ENCODE measurements around the gene NRG3. TPM values are rescaled to one million over a fixed set of nuclear protein-coding genes. Genes with fewer than 3 reads are reported as not detected.

Gene NRG3
- total RNA-seq, 2 donors from 2014 or later, result 1.7 to 2.3 TPM

DNA sequence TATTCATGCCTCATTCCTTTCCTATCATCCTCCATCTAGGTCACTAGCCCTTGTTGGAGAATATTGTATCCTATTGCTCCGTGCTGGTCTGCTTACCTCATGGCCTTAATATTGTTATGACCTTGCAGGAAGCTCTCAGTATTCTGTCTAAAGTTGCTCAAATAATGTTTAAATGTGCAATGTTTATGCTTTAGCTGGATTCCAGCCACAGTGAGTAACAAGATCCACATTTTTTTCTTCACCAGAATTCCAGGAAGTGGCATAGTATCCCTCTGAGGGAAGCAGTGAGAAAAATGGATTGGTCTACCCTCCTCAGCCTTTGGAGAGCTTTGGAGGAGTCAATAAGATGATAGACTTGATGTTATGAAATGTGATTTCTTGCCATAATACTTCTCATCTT lies 402.6 kb downstream of the NRG3 start:
- no peak overlapping the region for H3K4me3 Mint-ChIP-seq
- 86 to 100% methylated on average over 1 of the region's 1 CpG for WGBS, 2 experiments (ENCODE audit: insufficient coverage in 1 of 2, insufficient read length in 1 of 2)
- no peak overlapping the region for H3K9ac ChIP-seq (ENCODE audit: extremely low read depth, low read length, poor library complexity, severe bottlenecking)

DNA sequence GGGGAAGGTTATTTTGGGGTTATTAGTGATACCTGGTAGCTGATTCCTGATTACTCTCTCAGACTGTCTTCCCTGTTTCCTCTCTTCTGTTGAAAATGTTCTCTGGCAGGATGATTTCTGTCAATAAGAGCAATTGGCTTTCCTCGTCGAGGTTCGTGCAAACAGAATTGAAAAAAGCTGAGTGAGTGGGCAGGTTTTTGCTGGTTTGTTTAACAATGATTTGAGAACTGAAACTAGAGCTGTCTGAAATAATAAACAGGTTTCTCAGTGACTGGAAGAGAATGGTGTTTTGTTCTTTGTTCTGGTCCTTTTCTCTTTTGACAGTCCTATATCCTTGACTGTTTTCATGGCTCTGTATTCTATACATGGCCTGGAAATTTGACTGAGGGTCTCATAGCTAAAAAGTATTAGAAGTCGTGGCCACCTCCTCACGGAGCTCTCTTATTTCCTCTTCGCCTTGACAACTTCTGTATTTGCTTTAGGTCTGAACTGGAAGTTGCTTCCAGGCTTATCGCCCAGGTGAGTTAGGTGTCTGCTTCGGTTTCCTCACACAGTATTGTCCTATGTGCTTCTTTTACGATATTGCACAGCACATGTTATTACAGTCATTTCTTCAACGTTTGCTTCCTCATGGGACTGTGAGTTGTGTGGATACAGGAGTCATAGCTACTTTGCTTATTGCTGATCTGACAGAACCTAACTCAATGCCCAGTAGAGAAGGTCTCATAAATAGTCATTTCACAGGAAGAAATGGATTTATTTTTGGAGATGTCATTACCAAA lies 403.6 kb downstream of the NRG3 start:
- H3K27ac Mint-ChIP-seq, result no peak overlapping the region
- H3K4me3 Mint-ChIP-seq, result no peak overlapping the region
- H3K9me3 ChIP-seq (ENCODE audit: control insufficient read depth, low read length), result no peaks in the 10 kb centered on the region
- H3K27me3 Mint-ChIP-seq (ENCODE audit: insufficient read depth), result no peaks in the 10 kb centered on the region
- no peak for DNase-seq
- no peaks in the 10 kb centered on the region for H3K4me1 Mint-ChIP-seq
- no peak overlapping the region for H3K4me3 ChIP-seq (ENCODE audit: low read length)
- H3K27me3 ChIP-seq (ENCODE audit: control insufficient read depth, insufficient read depth, low read length, poor library complexity, severe bottlenecking), result no peaks in the 10 kb centered on the region
- no peak overlapping the region for H3K9ac ChIP-seq (ENCODE audit: extremely low read depth, low read length, poor library complexity, severe bottlenecking)
- H3K36me3 Mint-ChIP-seq (ENCODE audit: low read depth), result no peaks in the 10 kb centered on the region
- 96 to 97% methylated on average over 6 to 10 of the region's 10 CpGs for WGBS, 2 experiments (ENCODE audit: insufficient coverage in 1 of 2, insufficient read length in 1 of 2)
- TF ChIP-seq, protein P1, sequence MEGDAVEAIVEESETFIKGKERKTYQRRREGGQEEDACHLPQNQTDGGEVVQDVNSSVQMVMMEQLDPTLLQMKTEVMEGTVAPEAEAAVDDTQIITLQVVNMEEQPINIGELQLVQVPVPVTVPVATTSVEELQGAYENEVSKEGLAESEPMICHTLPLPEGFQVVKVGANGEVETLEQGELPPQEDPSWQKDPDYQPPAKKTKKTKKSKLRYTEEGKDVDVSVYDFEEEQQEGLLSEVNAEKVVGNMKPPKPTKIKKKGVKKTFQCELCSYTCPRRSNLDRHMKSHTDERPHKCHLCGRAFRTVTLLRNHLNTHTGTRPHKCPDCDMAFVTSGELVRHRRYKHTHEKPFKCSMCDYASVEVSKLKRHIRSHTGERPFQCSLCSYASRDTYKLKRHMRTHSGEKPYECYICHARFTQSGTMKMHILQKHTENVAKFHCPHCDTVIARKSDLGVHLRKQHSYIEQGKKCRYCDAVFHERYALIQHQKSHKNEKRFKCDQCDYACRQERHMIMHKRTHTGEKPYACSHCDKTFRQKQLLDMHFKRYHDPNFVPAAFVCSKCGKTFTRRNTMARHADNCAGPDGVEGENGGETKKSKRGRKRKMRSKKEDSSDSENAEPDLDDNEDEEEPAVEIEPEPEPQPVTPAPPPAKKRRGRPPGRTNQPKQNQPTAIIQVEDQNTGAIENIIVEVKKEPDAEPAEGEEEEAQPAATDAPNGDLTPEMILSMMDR (conservative IDR thresholded peaks at IDR 0.05), result no peak
- H3K36me3 ChIP-seq (ENCODE audit: control insufficient read depth, insufficient read depth, low read length), result no peaks in the 10 kb centered on the region
- H3K9me3 Mint-ChIP-seq, result no peaks in the 10 kb centered on the region
- no peaks in the 10 kb centered on the region for H3K4me1 ChIP-seq (ENCODE audit: control insufficient read depth, insufficient read depth, low read length)
- no peak overlapping the region for H3K27ac ChIP-seq (ENCODE audit: low read depth, low read length)

More for the DNA sequence above, 402.6 kb downstream of the NRG3 start:
- no peaks in the 10 kb centered on the region for H3K4me1 ChIP-seq (ENCODE audit: control insufficient read depth, insufficient read depth, low read length)
- no peaks in the 10 kb centered on the region for H3K9me3 ChIP-seq (ENCODE audit: control insufficient read depth, low read length)
- H3K27me3 Mint-ChIP-seq (ENCODE audit: insufficient read depth), result no peaks in the 10 kb centered on the region
- H3K4me1 Mint-ChIP-seq, result no peaks in the 10 kb centered on the region
- no peaks in the 10 kb centered on the region for H3K36me3 Mint-ChIP-seq (ENCODE audit: low read depth)
- TF ChIP-seq, protein P1 (conservative IDR thresholded peaks at IDR 0.05), result no peak
- no peaks in the 10 kb centered on the region for H3K27me3 ChIP-seq (ENCODE audit: control insufficient read depth, insufficient read depth, low read length, poor library complexity, severe bottlenecking)
- H3K27ac Mint-ChIP-seq, result no peak overlapping the region
- H3K36me3 ChIP-seq (ENCODE audit: control insufficient read depth, insufficient read depth, low read length), result no peaks in the 10 kb centered on the region
- H3K9me3 Mint-ChIP-seq, result no peaks in the 10 kb centered on the region
- DNase-seq, result no peak
- no peak overlapping the region for H3K4me3 ChIP-seq (ENCODE audit: low read length)
- no peak overlapping the region for H3K27ac ChIP-seq (ENCODE audit: low read depth, low read length)

DNA sequence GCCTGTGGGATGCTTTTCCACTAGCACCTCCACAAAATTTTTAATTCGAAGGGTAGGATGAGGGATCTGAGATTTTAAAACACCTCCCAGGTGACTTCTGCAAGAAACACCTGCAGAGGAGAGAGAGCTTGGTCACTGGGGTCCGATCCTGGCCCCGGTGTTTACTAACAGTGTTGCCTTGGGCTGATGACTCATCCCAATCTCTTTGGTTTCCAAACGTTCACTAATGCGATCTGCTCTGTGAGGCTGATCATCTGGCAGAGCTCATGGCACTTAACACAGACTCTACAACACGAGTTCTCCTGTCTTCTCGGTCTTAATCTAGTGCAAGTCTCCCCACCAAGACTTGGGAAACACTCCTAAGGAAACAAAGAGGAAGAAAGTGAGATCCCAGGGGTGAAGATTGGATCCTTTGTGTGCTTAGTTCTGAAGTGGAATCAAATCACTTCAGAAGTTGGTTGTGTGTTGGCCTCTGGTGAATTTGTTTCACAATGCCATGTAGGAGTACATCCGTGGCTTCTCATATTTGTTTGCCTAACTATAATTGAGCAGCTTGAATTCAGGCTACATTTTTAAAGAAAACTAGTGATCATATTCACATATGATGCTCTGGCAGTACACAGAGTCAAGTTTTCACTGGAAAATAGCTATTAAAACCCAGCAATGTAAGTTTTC lies 407.9 kb downstream of the NRG3 start:
- no peaks in the 10 kb centered on the region for H3K27me3 ChIP-seq (ENCODE audit: control insufficient read depth, insufficient read depth, low read length, poor library complexity, severe bottlenecking)
- H3K4me3 ChIP-seq (ENCODE audit: low read length), result no peak overlapping the region
- Mint-ChIP-seq H3K27ac (no peak overlapping the region), H3K36me3 (ENCODE audit: low read depth) (no peaks in the 10 kb centered on the region), H3K9me3 (no peaks in the 10 kb centered on the region), H3K4me3 (no peak overlapping the region), H3K4me1 (no peaks in the 10 kb centered on the region), H3K27me3 (ENCODE audit: insufficient read depth) (no peaks in the 10 kb centered on the region)
- no peaks in the 10 kb centered on the region for H3K9me3 ChIP-seq (ENCODE audit: control insufficient read depth, low read length)
- H3K9ac ChIP-seq (ENCODE audit: extremely low read depth, low read length, poor library complexity, severe bottlenecking), result no peak overlapping the region
- no peak for DNase-seq
- TF ChIP-seq, protein P1 (conservative IDR thresholded peaks at IDR 0.05), result no peak
- no peaks in the 10 kb centered on the region for H3K36me3 ChIP-seq (ENCODE audit: control insufficient read depth, insufficient read depth, low read length)
- no peak overlapping the region for H3K27ac ChIP-seq (ENCODE audit: low read depth, low read length)
- H3K4me1 ChIP-seq (ENCODE audit: control insufficient read depth, insufficient read depth, low read length), result no peaks in the 10 kb centered on the region
- 90 to 96% methylated on average over 4 to 8 of the region's 8 CpGs for WGBS, 2 experiments (ENCODE audit: insufficient coverage in 1 of 2, insufficient read length in 1 of 2)

Data from endodermal cell (in vitro differentiated cells).